ENCODE data around the gene SUN5.
A peak's percentile ranks its signal among the peaks of the same experiment; 100 is the strongest.
"Not testable (repeated sequence)": the region's sequence is repeated elsewhere in the genome, so short reads cannot be mapped to it uniquely, and the experiment has no call there.

Gene SUN5

GRCh38 chr20:33004141-33004751 lies at the start of gene SUN5:
Gene SUN5 (minus strand): TSS chr20:33004433. CDS start chr20:33004340, 93 bp downstream.
- peak in 1 of 10 donors; percentile 31 for DNase-seq
- intact Hi-C loops (cut with DNase I), result no loop called here

- intact Hi-C loops (cut with DNase I), result no loop called here
- peak in 1 of 10 donors; percentile 62 for DNase-seq
These were observed 49.3 kb upstream of the SUN5 start, which contains the start of gene BPIFB3 for GRCh38 chr20:33053291-33054106. Gene BPIFB3 (plus strand): TSS chr20:33053903. CDS start chr20:33055436, 1,533 bp downstream.

GRCh38 chr20:33051333-33051732 lies 47.1 kb upstream of the SUN5 start:
- intact Hi-C loops (cut with DNase I), result no loop called here
- no peak for DNase-seq

DNA sequence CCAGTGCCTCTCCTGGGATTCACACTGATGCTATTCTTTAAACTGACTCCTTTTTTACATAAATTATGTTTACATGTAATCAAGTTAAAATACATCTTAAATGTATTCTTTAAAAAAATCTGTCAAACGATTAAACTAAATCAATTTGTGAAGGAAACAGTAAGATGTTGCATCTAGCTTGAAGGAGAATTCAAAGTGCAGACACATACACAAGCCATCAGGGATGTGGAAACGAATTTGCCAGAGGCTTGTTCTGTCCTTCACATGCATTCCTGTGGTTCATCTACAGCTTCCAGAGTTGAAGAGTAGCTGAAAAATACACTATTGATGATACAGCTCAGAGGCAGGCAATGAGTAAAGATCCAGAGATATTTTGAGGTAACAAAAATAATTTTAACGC lies 42.2 kb upstream of the SUN5 start:
- no peak for DNase-seq
- intact Hi-C loops (cut with DNase I), result no loop called here

DNA sequence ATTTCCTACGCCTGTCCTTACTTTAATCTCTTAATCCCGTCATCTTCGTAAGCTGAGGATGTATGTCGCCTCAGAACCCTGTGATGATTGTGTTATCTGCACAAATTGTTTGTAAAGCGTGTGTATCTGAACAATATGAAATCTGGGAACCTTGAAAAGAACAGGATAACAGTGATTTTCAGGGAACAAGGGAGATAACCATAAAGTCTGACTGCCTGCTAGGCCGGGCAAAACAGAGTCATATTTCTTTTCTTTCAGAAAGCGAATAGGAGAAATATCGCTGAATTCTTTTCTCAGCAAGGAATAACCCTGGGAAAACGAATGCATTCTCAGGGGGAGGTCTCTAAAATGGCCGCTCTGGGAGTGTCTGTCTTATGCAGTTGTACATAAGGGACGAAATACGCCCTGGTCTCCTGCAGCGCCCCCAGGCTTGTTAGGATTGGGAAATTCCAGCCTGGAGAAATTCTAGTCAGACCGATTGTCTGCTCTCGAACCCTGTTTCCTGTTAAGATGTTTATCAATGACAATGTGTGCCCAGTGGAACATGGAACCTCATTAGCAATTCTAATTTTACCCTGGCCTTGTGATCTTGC lies 41.0 kb upstream of the SUN5 start:
- intact Hi-C loops (cut with DNase I), result not testable (repeated sequence)

GRCh38 chr20:33043731-33044181 lies 39.5 kb upstream of the SUN5 start:
- intact Hi-C loops (cut with DNase I), result no loop called here
- peak in 2 of 10 donors; percentile 39 to 54 for DNase-seq

More for the DNA sequence above, 41.0 kb upstream of the SUN5 start:
- DNase-seq, result peak in 1 of 10 donors; percentile 17

DNA sequence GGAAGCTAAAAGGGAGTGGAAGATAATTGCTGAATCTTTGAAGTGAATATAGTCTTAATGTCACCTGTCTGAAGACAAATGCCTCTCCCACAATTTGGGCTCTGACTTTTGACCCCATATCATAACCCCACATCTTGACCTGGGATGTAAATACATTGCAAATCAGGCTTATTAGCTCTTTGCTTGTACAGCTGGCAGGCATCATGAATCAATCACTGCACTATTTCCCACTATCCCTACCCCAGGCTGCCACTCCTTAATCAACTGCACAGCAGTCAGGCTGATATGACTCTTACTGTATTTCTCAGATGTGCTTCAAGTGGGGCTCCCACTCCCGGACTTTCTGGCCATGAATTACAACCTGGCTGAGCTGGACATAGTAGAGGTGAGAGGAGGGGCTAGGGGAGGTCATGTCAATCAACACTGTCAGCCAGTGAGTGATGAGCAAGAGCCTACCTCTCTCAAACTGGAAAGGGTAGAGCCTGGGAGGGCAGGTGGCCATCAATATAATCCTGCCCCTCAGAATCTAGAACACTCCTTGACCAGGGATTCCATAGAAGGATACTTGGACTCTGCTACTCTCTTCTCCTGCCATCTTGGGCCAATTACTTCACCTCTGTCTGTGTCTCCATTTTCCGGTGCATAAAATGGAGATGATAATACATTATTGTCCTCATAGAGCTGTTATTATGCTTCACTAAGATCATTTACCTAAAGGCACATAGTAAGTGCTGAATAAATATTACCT lies 38.9 kb upstream of the SUN5 start:
- intact Hi-C loops (cut with DNase I), result no loop called here

DNA sequence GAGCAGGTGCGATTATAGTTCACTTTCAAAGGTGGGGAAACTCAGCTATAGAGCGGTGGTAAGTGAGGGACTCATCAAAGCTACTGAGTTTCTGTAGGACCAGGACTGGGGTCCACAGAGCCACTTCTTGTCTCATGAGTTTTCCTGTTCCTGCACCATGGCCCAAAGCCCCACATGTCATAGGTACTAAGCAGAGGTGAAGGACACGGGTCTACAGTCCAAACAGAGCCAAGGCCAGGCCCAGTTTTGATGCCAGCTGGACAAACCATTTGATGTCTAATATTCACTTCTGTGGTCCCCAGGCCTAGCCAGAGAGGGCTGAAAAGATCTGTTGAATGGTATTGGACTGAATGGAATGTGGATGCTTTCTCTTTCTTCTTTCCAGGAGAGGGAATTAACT lies 38.2 kb upstream of the SUN5 start:
- intact Hi-C loops (cut with DNase I), result no loop called here
- DNase-seq, result peak in 1 of 10 donors; percentile 27

More for the DNA sequence above, 38.9 kb upstream of the SUN5 start:
- no peak for DNase-seq

- DNase-seq, result no peak
- intact Hi-C loops (cut with DNase I), result no loop called here
These were observed 34.0 kb upstream of the SUN5 start for GRCh38 chr20:33038243-33038642.

DNA sequence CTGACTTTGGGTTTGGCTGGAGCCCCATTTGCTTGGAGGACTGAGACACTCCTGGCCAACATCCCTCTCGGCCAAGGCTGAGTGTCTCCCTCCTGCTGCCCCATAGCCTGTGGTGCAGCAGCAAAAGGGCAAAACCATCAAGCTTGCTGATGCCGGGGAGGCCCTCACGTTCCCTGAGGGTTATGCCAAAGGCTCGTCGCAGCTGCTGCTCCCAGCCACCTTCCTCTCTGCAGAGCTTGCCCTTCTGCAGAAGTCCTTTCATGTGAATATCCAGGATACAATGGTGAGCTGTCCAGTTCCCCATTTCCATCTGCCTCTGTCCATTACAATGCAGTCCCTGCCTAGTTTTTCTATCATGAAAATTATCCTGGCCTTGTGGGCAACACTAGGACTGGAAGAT lies 33.2 kb upstream of the SUN5 start:
- intact Hi-C loops (cut with DNase I), result no loop called here
- DNase-seq, result peak in 3 of 10 donors; percentile 29 to 58 (median 50)

DNA sequence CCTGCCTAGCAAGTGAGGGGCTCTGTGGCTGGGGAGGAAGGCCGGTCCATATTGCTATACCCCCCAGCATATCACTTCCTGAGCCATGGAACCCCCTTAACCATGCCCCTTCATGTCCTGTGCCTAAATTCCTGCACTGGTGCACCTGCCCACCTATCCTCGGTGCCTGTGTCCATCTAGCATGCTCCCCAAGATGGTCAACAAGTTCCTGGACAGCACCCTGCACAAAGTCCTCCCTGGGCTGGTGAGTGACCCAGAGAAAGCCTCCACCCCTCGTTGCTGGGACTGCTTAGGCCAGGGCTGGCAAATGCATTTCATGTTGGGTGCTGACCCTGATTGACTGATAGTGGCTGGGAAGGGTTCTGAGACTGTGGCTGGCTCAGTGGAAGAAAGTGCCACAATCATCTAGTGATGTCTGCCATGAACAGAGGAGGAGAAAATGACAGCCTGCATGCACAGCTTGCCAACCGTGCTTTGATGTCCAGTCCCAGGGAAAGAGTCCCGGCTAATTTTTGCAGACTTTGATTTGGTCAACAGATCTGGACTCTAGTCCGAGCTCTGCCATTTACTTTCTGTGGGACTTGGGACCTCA lies 30.8 kb upstream of the SUN5 start:
- DNase-seq, result peak in 2 of 10 donors; percentile 40 to 70
- intact Hi-C loops (cut with DNase I), result no loop called here

DNA sequence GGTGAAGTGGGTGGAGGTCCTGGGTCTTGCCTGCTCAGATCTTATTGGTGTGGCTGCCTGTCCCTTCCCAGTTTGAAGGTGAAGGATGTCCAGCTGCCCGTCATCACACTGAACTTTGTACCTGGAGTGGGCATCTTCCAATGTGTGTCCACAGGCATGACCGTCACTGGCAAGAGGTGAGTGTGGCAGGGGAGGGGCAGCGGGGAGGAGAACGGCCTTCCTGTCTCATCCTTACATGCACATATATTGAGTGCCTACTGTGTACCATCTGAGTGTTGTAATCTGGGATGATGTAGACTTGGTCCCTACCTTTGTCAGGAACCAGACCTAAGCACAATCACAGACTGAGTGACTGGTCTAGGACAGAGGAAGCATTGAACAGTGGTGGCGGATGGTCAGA lies 29.9 kb upstream of the SUN5 start:
- intact Hi-C loops (cut with DNase I), result no loop called here
- peak in 1 of 10 donors; percentile 67 for DNase-seq

DNA sequence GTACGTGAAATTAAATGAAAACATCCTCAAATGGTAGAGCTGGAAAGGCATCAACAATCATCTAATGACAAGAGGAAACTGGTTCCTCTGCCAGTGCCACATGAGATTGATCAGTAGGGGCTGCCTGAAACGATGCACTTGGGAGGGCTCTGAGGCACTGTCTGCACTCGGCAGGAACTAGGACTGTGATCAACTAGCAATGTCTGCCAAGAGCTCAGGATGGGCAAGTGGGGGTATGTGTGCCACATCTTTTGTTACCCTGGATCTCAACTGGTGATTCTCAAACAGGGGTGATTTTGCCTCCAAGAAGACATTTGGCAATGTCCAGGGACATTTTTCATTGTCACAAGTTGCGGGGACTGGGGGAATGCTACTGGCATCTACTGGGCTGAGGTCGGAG lies 29.1 kb upstream of the SUN5 start:
- DNase-seq, result peak in 2 of 10 donors; percentile 8 to 14
- intact Hi-C loops (cut with DNase I), result no loop called here

- intact Hi-C loops (cut with DNase I), result no loop called here
These were observed 28.3 kb upstream of the SUN5 start for GRCh38 chr20:33032555-33032954.

DNA sequence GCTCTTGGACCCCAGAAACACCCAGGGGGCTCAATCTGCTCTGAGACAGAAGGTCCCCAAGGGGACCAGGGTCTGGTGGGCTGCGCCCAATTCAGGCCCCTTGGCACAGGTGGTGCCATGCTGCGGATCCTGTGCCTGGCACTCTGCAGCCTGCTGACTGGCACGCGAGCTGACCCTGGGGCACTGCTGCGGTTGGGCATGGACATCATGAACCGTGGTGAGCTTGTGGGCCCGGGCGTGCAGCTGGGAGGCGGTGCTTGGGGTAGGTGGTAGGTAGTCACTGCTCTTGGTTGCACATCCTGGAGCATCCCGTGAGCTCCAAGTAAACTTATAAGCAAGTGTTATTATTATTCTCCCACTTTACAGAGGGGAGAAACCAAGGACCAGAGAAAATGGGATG lies 27.3 kb upstream of the SUN5 start, which contains the start of gene BPIFB6:
Gene BPIFB6 (plus strand): TSS at position 118 of the 400 bp plus-strand sequence. CDS start 0 bp downstream, at position 118.
- DNase-seq, result peak in 3 of 10 donors; percentile 50 to 77 (median 54)
- intact Hi-C loops (cut with DNase I), result no loop called here

More at GRCh38 chr20:33032555-33032954, 28.3 kb upstream of the SUN5 start:
- peak in 2 of 10 donors; percentile 27 to 66 for DNase-seq

DNA sequence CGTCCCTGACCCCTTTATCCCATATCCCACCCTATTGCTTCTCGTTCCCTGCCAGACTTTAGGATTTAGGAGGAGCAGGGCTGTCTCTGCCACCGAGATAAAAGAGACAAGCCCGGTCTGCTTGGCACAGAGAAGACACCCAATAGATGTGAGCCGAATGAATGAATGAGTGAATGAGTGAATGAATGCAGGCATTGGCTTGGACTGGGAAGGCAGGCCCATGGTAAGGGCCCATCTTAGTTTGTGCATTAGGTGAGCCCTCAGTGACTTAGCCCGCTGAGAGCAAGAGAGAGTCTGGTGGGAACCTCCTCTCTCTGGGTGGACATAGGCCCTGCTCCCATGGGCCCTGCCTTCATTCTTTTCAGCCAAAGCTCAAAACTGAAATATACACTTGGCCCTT lies 26.3 kb upstream of the SUN5 start:
- intact Hi-C loops (cut with DNase I), result no loop called here
- DNase-seq, result peak in 2 of 10 donors; percentile 9 to 26

DNA sequence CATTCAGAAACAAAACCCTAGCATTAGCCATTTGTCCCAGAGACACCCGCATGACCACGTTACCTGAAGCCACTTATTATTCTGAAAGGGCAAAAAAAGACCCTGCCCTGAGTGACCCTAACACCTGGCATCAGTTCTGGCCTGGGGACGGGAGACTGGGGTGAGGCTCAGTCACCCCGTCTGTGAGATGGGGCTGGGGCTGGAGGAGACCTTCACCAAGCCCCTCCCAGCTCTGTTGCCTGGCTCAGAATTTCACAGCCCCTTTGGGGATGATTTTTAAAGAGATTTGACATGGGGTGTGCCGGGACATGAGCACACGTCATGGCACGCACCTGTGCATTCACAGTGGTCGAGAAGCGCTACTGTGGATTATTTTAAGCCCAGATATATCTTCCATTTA lies 25.8 kb upstream of the SUN5 start:
- peak in 3 of 10 donors; percentile 5 to 57 (median 49) for DNase-seq
- intact Hi-C loops (cut with DNase I), result no loop called here

DNA sequence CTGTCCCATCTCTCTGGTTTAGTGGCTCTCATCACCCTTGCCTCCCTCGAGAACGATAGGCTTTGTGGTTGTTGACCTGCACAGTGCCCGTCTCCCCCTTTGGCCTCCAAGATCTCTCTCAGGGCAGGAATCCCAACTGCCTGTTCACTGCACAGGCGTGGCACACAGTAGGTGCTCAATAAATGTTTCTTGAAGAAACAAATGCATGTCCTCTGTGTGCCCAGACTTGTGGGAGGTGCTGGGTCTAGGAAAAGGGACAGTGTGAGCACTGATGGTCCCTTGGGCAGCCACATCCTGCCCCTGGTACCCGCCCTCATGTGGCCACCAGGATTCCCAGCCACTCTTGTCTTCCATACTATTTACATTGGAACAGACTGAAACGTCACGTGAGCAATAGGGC lies 24.6 kb upstream of the SUN5 start:
- intact Hi-C loops (cut with DNase I), result no loop called here
- DNase-seq, result peak in 1 of 10 donors; percentile 45
